COLO668 (cell line): Measurements from ENCODE around the gene NAPB.
"Not testable (repeated sequence)": the region's sequence is repeated elsewhere in the genome, so short reads cannot be mapped to it uniquely, and the experiment has no call there.

Experiments used
- DNase-seq: peaks from one replicate; lab custom pipeline; 2025; ENCODE audit not compliant: unreplicated experiment; lab: John Stamatoyannopoulos, UW

NAPB gene

DNA sequence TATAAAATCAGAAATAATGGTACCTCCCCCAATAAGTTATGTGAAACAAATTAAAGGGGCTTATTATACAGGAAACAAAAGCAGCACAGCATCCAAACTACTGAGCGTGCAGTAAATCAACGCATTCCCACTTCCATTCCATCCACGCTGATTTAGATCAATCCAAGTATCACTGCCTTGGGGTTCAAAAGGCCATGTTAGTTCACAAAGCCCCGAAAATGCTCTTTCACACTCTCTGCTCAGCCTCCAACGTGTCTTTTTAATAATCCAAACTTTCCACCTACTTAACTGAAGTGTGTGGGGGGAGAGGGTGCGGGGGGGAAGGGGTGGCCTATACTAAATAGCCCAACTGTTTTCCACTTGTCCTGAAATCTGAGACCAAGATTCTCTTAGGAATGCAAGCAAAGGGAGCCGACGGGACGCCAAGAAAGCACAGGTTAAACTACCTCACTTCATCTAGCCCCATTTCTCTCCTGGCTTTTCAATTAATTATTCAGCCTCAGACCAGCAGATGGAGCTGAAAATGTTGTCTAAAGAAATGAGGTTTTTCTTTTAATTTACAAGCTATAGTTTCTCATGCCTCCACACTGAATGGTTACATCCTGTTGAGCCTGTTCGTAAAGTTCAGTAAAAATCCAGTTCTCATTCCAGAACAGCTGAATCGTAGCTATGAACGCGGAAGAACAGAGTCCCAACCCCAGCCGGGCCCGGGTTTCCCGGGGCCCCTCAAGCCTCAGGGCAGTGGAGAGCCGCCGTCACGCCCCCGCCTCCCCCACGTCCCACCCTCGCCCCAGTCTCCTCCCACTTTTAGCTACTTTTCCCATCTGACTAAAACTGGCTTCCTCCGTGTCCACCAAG, 71.7 kb downstream of the NAPB start:
- peak; percentile 83 for DNase-seq

DNA sequence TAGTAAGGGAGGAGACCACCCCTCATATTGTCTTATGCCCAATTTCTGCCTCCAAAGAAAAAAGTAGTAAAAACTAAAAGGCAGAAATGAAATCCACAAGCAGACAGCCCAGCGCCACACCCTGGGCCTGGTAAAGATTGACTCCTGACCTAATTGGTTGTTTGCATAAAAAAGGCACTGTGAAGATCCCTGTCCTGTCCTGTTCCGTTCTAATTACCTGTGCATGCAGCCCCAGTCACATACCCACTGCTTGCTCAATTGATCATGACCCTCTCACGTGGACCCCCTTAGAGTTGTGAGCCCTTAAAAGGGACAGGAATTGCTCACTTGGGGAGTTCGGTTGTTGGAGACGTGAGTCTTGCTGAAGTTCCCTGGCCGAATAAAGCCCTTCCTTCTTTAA, 72.8 kb downstream of the NAPB start:
- DNase-seq: not testable (repeated sequence)

DNA sequence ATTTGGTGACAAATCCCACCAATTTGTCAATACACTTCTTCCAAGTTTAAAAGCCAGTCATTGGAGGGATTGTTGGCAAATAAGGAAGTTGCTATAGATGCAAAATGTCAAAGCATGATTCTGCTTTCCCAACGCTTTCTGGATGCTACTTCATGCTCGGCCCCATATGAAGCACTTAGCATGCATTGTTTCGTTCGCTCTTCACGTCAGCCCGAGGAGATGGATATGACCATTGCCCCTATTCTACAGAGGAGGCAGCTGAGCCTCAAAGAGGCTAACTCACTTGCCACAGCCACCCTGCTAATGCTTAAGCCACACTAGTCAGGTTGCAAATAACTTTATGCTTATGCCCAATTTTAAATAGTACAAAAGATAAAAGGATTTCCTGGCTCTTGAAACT, 73.5 kb downstream of the NAPB start:
- DNase-seq: no peak

GRCh38 chr20:23346002-23346401, 75.3 kb downstream of the NAPB start:
- DNase-seq: no peak

GRCh38 chr20:23344336-23344735, 77.0 kb downstream of the NAPB start:
- DNase-seq: no peak

DNA sequence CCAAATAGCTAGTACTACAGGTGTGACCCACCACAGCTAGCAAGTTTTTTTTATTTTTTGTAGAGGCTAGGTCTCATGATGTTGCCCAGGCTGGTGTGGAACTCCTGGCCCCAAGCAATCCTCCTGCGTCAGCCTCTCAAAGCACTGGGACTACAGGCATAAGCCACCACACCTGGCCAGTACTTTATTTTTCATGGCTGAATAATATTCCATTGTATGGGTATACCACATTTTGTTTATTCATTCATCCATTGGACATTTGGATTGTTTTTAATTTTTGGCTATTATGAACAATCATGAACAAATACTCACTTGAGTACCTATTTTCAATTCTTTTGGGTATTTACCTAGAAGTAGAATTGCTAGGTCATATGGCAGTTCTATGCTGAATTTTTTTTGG, 77.7 kb downstream of the NAPB start:
- no peak for DNase-seq

- DNase-seq: no peak
Measured at GRCh38 chr20:23341073-23341472, 80.2 kb downstream of the NAPB start.

- DNase-seq: peak; percentile 34
Measured at GRCh38 chr20:23340524-23340923, 80.8 kb downstream of the NAPB start.

DNA sequence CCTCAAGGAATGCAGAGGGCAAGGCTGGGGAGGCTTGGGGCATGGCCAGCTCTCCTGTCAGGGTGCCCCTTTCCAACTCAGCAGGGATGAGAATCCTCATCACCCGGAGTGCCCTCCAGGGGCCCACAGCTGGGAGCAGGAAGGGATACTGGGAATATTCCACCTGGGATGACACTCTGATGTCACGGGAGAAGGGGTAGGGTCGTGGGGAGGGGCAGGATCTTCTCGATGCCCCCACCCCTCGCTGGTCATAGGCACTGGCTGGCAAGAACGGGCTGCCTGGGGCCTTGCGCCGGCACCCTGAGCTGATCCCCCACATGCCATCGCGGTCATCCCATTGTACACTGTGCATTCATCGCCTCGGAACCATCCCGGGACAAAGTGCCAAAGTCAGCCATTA, 81.3 kb downstream of the NAPB start:
- DNase-seq: no peak

DNA sequence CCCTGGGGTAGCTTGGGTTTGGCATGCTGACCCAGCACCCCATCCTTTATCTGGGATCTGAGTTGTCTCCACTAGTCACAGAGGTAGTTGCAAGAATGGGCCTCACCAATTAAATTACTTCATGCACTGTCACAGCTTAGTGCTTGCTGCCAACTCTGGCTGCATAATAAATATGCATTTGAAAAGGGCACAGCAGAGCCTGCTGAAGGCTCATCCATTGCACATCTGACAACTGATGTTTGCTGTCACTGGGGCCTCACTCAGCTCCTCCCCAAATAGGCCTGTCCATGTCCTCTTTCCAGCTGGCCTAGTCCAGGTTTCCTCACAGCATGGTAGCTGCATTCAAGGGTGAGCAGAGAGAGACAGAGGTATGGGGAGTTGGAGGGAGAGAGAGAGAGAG, 84.0 kb downstream of the NAPB start:
- DNase-seq: no peak

DNA sequence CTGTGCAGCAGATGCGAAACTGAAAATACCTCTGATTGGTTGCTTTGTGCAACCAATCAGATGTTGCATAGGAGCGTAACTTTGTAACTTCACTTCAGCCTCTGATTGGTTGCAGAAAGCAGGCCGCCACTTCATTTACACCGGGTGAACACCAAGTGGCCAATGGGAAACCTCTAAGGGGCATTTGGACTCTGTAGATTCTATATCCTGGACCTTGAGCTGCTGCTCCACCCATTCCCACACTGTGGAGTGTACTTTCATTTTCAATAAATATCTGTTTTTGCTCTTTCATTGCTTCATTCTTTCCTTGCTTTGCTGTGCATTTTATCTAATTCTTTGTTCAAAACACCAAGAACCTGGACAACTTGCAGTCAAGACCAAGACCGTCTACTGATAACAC, 84.8 kb downstream of the NAPB start:
- no peak for DNase-seq

DNA sequence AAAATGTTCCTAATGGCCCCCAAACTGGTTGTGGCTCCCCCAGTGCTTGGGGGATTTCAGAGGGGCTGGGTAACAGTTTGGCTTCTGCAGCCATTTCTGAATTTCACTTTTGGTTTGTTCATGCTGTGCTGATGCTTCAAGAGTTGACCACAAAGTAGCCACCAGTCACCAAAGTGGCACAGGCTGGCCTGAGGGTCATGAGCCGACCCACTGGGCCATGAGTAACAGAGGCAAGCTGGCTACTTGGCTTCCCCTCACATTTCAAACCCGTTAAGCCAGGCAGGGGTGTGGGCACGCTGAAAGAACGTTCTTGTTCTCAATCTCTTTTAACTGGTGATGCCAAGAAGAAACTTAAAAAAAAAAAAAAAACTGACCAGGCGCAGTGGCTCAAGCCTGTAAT, 85.8 kb downstream of the NAPB start:
- DNase-seq: no peak

- no peak for DNase-seq
Measured at GRCh38 chr20:23334111-23334510, 87.2 kb downstream of the NAPB start.

- no peak for DNase-seq
Measured at GRCh38 chr20:23332467-23332866, 88.8 kb downstream of the NAPB start.

- no peak for DNase-seq
Measured at GRCh38 chr20:23331450-23332350, 89.6 kb downstream of the NAPB start.

DNA sequence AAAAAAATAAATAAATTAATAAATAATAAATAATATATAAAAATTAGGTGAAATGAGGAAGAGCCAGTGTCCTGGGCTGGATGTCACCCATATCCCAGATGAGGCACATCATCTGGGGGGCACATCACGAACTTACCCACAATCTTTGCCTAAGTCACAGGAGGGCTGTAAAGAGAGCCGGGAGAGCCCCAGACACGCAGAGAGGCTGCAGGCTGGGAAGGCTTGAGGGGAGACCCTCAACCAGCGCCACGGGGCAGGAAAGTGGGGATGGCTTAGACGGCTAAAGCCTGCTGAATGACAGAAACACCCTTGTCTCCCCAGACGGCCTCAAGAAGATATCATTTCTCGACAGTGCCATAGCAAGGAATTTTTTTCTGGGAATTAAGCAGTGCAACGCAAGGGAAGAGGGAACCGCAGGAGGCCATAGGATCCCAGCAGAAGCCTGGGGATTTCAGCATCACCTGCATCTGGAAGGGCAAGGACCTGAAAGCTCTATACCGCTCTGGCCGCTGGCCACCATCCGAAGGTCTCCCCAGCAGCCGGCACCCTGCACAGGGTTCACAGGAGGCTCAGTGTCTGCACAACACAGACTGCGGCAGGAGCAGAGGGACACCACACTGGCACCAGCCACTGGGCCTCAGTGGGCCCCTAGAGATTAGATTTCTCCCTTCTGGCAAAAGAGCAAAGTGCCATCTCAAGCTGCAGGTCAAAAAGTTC, 93.5 kb downstream of the NAPB start:
- no peak for DNase-seq

DNA sequence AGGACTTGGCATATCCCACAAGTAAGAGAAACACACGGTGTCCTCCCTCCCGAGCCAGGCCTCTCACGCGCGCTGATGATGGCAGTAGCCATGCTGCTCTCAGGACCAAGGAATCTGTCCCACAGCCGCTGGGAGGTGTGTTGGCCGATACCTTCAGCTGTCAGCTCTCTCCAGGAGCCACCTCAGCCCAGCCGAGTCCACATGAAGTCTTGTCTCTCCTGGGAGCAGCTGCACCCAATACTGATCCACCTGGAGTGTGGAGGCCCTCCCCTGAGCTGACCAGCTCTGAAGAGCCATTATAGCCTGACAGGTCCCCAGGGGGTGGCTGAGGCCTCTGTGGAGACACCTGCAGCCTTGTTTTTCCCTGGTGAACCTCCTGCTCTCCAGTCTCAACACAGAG, 94.5 kb downstream of the NAPB start:
- DNase-seq: no peak

- DNase-seq: no peak
Measured at GRCh38 chr20:23325107-23325506, 96.2 kb downstream of the NAPB start.
